GM12864 (cell line): ENCODE measurements around the gene HHATL.

Experiments used
- DNase-seq: peaks from one replicate; pipeline ENCODE4 v3.0.0-alpha.2; 2011; ENCODE audit warnings: low read depth
- H3K4me3 ChIP-seq: 2 replicates; pipeline ENCODE4 v1.5.1; 2011; ENCODE audit warnings: mild to moderate bottlenecking, low read depth, low read length, control low read depth
- TF ChIP-seq, protein P1 (sequence below): IDR thresholded peaks from 2 replicates; pipeline ENCODE4 v1.5.1; 2011; ENCODE audit warnings: low read depth, mild to moderate bottlenecking, moderate library complexity, low read length, control low read depth, inconsistent platforms; ENCODE audit errors: missing control alignments

The HHATL gene

DNA sequence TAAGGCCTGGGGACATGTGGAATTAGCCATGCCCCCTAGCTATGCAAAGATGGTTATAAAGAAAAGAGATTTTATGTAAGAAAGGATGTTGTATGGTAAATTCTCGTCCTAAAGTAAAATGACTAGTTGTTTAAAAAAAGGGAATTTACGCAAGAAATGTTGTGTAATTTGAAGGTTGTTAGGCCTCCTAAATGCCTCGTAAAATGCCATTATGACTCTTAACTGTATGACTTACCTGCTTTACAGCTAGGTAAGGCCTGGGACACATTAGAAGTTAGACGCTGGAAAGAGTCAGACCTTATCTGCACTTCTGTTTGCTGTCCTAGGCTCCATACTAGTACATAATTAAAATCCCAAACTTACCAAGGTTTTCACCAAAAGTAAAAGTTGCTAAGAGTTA lies 17.5 kb upstream of the HHATL start:
- H3K4me3 ChIP-seq: no peak overlapping the region
- no peak for DNase-seq
- TF ChIP-seq, protein P1, sequence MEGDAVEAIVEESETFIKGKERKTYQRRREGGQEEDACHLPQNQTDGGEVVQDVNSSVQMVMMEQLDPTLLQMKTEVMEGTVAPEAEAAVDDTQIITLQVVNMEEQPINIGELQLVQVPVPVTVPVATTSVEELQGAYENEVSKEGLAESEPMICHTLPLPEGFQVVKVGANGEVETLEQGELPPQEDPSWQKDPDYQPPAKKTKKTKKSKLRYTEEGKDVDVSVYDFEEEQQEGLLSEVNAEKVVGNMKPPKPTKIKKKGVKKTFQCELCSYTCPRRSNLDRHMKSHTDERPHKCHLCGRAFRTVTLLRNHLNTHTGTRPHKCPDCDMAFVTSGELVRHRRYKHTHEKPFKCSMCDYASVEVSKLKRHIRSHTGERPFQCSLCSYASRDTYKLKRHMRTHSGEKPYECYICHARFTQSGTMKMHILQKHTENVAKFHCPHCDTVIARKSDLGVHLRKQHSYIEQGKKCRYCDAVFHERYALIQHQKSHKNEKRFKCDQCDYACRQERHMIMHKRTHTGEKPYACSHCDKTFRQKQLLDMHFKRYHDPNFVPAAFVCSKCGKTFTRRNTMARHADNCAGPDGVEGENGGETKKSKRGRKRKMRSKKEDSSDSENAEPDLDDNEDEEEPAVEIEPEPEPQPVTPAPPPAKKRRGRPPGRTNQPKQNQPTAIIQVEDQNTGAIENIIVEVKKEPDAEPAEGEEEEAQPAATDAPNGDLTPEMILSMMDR: no peak

DNA sequence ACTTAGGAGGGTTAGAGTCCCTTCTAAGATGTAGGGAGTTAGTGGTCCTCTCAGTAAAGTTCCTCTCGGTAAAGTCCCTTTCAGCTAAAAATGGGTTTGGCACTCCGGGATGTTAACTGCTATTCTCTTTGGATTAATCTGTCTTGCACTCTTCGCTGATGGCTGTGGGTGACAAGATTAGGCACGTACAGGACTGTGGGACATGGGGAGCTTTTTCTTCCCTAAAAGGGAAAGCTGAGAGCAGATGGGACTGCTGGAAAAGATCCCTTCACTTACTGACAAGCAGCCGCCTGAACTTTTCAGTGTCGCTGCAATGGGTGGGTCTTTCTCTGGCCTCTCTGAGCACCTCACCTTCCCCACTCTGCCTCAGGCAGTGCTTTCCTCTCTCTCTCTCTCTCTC lies 16.4 kb upstream of the HHATL start:
- no peak overlapping the region for H3K4me3 ChIP-seq
- DNase-seq: no peak
- TF ChIP-seq, protein P1: no peak

DNA sequence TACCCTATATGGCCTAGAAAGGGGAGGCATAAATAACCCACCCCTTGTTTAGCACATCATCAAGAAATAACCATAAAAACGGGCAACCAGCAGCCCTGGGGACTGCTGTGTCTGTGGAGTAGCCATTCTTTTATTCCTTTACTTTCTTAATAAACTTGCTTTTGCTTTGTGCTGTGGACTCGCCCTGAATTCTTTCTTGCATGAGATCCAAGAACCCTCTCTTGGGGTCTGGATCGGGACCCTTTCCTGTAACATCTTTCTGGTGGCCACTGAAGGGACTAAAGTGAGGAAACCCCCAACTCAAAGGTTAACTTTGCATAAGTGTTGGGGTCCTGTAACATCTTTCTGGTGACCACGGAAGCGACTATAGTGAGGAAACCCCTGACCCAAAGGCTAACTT lies 15.7 kb upstream of the HHATL start:
- no peak overlapping the region for H3K4me3 ChIP-seq
- DNase-seq: no peak

DNA sequence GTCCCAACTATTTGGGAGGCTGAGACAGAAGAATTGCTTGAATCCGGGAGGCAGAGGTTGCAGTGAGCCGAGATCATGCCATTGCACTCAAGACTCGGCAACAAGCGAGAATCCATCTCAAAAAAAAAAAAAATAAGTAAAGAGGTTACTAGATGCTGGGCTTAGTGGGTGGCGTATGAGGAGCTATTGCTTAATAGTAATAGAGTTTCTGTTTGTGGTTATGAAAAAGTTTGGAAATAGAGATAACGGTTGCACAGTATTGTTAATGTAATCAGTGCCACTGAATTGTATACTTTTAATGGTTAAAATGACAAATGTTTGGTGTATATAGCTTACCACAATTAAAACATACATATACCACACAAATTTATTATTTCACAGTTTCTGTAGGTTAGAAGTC lies 14.7 kb upstream of the HHATL start:
- no peak for DNase-seq

More for the DNA sequence above, 15.7 kb upstream of the HHATL start:
- TF ChIP-seq, protein P1: no peak

DNA sequence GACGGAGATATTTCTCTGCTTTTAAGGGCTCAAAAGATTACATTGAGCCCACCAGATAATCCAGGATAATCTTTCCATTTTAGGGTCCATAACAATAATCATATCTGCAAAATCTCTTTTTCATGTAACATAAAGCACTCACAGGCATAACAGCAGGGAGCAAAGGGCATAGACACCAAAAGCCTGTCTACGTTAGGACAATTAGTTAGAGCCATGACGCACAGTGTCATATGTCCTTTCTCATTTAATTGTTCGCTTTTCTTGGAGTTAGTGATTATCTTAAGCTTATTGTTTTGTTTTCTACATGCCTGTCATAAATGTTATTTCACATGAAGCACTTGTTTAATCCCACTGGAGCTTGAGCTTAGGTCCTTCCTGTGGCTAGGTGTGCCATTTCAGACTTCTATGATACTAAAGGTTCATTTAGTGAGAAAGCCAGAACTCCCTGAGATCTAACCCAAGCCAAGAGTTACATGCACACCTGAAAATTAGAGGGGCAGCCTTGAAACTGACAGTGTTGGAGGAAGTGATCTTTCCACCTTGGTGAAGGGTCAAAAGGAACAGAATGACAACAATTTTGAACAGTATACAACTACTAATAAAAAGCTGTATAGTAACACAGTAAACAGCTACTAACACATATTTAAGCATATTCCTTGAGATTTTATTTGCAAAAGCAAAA lies 11.7 kb upstream of the HHATL start:
- DNase-seq: no peak
- TF ChIP-seq, protein P1: no peak
- H3K4me3 ChIP-seq: no peak overlapping the region

More for the DNA sequence above, 14.7 kb upstream of the HHATL start:
- H3K4me3 ChIP-seq: no peak overlapping the region
- TF ChIP-seq, protein P1: no peak

DNA sequence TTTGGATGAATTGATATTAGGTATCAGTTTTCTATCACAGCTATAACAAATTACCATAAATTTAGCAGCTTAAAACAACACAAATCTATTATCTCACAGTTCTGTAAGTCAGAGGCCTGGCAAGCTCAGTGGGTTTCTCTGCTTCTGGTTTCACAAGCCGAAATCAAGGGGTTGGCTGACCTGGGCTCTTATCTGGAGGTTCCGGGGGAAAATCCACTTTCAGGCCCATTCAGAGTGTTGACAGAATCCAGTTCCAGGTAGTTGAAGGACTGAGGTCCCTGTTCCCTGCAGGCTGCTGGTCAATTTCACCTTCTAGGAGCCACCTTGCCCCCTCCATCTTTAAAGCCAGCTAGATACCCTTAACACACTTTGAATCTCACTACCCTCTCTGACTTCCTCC lies 11.1 kb upstream of the HHATL start:
- no peak overlapping the region for H3K4me3 ChIP-seq
- TF ChIP-seq, protein P1: no peak
- no peak for DNase-seq
